Islet precursor cell (in vitro differentiated cells): Measurements from ENCODE around the gene NEK2.
"Not testable (repeated sequence)": the region's sequence is repeated elsewhere in the genome, so short reads cannot be mapped to it uniquely, and the experiment has no call there.

Experiments used
- DNase-seq: peaks from one replicate; pipeline ENCODE4 v3.0.0-alpha.2; 2018

The NEK2 gene

GRCh38 chr1:211630236-211631081 is 45.0 kb downstream of the NEK2 start:
- peak; percentile 80 for DNase-seq

- DNase-seq, result no peak
Observed at GRCh38 chr1:211628417-211628816, 47.0 kb downstream of the NEK2 start.

- DNase-seq, result no peak
Observed at GRCh38 chr1:211627259-211627658, 48.2 kb downstream of the NEK2 start.

- not testable (repeated sequence) for DNase-seq
Observed at GRCh38 chr1:211625866-211626265, 49.6 kb downstream of the NEK2 start.

- DNase-seq, result no peak
Observed at GRCh38 chr1:211625040-211625439, 50.4 kb downstream of the NEK2 start.

GRCh38 chr1:211623515-211623914 is 51.9 kb downstream of the NEK2 start:
- no peak for DNase-seq

GRCh38 chr1:211621447-211622198 is 53.8 kb downstream of the NEK2 start:
- DNase-seq, result no peak

GRCh38 chr1:211620097-211620496 is 55.3 kb downstream of the NEK2 start:
- no peak for DNase-seq

GRCh38 chr1:211619033-211619996 is 56.1 kb downstream of the NEK2 start:
- peak; percentile 62 for DNase-seq

- peak; percentile 43 for DNase-seq
Observed at GRCh38 chr1:211616965-211617297, 58.5 kb downstream of the NEK2 start.

- peak; percentile 59 for DNase-seq
Observed at GRCh38 chr1:211616231-211616964, 59.0 kb downstream of the NEK2 start.

GRCh38 chr1:211614615-211615014 is 60.8 kb downstream of the NEK2 start:
- no peak for DNase-seq

- DNase-seq, result no peak
Observed at GRCh38 chr1:211613951-211614350, 61.5 kb downstream of the NEK2 start.

GRCh38 chr1:211613108-211613947 is 62.1 kb downstream of the NEK2 start:
- DNase-seq, result peak; percentile 92

- DNase-seq, result peak; percentile 48
Observed at GRCh38 chr1:211612786-211613107, 62.7 kb downstream of the NEK2 start.
